HG03575 (cell line): ENCODE data around the gene ATXN2.

Experiments used
- ATAC-seq: cut with Tn5 transposase; IDR thresholded peaks from one replicate; pipeline ENCODE4 v1.9.1; 2021; ENCODE audit not compliant: unreplicated experiment, insufficient number of reproducible peaks, low FRiP score; ENCODE audit errors: extremely low read depth

ATXN2 gene

DNA sequence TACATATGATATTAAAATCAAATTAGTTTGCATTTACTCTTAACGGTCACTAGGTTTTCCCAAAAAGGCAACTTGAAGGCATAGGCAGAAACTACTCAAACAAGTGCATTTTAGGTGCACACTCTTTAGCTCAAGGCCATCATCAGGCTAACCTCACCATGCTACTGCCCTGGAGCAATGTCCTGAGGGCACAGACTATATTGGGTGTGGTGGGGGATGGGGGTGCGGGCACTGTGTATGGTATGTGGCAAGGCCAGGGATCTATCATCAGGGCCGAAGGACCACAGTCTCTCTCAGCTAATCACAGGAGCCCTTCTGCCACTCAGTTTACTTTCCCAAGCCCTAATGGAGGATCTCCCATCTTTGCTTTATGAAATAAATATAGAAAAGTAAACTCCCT is 141.5 kb downstream of the ATXN2 start:
- ATAC-seq = no peak

- ATAC-seq = no peak
Measured at GRCh38 chr12:111457071-111457470, 142.0 kb downstream of the ATXN2 start.

- no peak for ATAC-seq
Measured at GRCh38 chr12:111455448-111456320, 143.4 kb downstream of the ATXN2 start.

DNA sequence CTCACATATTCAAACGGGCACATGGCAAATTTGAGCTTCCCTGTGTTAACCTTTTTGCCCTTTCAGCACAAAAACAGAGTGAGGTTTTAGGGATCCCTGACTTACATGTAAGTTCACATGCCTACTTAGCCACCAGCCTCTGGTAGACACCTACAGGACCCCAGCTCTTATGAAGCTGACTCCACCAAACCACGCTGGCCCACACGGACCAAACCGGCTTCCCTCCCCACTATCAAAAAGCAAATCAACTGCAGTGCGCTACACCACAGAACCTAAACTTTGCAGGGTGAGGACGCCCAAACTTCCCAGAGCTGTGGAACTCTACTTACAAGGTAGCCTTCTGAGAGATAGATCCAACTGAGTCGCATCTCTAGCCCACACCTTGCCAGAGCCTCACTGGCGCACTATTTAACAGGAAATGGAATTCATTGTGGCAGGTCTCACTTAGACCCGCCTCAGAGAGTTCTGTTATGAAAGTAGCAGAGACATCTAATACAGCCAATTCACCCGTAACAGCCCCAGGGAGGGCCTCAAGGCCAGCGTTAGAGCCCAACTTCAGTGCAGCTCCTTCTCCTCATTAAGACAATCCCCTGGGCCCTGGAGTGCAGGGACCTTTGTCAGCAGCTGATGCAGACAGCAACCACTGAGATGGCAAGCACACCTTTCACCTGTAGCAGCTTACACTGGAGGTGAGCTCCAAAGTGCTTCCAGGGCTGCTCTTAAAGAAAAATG is 144.2 kb downstream of the ATXN2 start:
- no peak for ATAC-seq

- no peak for ATAC-seq
Measured at GRCh38 chr12:111454311-111454710, 144.8 kb downstream of the ATXN2 start.

GRCh38 chr12:111453071-111453989 is 145.8 kb downstream of the ATXN2 start:
- ATAC-seq = no peak

DNA sequence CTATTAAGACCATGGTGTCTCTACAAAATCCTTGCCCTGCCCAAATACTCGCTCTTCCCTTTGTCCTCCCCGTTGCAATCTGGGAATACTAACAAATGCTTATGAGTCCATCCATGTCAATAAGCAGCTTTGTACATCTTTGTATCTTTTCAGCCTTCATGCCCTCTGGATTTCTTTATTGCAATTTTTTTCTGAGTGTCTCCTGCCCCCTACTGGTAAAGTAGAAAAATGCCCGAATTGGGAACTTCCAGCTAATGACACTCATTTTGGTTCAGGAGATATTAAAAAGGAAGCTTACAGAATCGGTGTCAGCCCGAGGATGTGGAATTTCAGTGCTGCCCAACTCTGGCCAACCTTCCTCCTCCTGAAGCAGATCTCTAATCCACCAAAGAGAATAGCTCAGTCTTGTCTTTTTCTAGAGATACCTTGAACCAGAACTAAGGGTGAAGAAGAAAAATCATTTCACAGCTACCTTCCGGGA is 147.4 kb downstream of the ATXN2 start:
- ATAC-seq = no peak

DNA sequence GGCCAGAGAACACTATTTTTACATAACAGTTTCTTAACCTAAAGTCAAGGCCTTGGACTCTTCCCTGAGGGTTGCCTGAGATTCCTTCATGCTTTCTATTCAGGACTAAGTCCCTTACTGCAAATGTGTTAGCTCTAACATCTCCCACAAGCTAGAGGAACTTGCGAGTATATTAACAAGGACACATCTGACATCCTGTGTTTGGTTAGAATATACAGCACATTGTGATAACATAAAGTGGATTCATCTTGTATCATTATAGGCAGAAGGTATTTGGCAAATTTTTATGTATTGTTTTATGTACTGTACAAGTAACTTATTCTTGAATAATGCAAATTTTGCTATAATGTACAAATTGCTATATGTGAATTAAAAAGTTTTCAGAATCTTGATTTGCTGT is 147.9 kb downstream of the ATXN2 start:
- ATAC-seq = no peak

GRCh38 chr12:111450676-111451075 is 148.4 kb downstream of the ATXN2 start:
- no peak for ATAC-seq

GRCh38 chr12:111448846-111449790 is 150.0 kb downstream of the ATXN2 start:
- no peak for ATAC-seq

DNA sequence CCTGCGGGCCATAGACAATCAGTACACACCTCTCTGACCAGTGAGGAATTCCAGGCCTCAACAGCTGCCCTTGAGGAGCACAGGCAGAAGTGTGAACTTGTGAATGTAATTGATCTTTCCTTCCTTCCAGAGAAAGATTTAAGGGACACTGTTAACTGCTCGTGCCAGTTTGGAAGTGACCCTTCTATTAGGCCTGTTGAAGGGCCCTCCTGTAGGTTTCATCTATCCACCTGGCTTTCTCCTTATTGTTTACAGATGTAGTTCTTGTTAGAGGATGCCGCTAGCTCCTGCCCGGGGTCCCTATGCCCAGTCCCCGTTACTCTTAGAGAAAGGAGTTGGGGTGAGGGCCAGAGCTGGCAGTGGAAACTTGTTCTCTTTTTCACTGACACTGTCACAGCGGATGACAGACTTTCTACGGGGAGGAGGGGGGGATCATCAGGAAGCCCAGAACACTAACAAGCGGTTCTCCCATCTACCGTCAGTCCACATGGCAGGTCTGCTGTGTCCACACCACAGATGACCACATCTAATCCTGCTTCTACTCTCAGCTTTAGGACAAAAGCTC is 150.8 kb downstream of the ATXN2 start:
- no peak for ATAC-seq

DNA sequence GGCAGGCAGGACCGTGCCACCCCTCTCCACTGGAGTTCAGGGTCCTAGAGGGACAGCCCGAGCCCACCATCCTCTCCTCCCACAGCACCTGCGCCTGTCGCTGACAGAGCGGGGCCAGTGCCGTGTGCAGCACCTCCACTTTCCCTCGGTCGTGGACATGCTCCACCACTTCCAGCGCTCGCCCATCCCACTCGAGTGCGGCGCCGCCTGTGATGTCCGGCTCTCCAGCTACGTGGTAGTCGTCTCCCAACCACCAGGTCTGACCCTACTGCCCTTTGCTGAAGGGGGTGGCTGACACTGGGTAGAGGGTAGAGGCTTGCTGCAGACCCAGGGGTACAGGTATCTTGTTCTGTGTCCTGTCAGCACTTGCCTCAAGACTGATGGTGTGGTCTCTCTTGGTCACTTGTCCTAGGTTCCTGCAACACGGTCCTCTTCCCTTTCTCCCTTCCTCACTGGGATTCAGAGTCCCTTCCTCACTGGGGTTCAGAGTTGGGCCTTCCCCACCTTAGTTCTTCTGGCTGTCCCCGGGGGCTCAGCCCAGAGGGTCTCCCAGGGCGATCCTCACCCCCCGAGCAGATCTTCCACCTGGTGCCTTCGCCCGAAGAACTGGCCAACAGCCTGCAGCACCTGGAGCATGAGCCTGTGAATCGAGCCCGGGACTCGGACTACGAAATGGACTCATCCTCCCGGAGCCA is 151.4 kb downstream of the ATXN2 start:
- no peak for ATAC-seq

DNA sequence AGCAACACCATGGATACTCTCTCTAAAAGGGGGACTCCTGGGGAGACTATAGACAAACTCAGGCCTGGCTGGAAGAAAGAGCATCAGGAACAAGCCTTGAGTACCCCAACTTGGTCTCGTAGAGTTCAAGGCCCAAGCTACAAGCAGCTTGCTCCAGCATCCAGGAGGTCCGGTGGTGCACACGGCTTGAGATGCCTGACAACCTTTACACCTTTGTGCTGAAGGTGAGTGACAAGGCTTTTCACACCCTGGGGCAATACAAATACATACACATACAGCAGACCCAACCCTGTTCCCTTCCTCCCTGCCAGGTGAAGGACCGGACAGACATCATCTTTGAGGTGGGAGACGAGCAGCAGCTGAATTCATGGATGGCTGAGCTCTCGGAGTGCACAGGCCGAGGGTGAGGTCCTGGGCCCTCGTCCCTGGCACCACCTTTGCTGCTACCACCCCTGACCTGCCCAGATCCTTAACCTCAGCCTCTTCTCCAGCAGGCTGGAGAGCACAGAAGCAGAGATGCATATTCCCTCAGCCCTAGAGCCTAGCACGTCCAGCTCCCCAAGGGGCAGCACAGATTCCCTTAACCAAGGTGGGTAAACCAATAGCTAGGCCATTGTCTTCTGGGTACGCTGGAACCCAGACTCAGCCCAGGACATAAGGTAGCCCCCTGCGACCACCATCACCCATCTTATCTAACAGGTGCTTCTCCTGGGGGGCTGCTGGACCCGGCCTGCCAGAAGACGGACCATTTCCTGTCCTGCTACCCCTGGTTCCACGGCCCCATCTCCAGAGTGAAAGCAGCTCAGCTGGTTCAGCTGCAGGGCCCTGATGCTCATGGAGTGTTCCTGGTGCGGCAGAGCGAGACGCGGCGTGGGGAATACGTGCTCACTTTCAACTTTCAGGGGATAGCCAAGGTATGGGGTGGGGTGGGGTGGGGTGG is 152.2 kb downstream of the ATXN2 start:
- ATAC-seq = no peak

DNA sequence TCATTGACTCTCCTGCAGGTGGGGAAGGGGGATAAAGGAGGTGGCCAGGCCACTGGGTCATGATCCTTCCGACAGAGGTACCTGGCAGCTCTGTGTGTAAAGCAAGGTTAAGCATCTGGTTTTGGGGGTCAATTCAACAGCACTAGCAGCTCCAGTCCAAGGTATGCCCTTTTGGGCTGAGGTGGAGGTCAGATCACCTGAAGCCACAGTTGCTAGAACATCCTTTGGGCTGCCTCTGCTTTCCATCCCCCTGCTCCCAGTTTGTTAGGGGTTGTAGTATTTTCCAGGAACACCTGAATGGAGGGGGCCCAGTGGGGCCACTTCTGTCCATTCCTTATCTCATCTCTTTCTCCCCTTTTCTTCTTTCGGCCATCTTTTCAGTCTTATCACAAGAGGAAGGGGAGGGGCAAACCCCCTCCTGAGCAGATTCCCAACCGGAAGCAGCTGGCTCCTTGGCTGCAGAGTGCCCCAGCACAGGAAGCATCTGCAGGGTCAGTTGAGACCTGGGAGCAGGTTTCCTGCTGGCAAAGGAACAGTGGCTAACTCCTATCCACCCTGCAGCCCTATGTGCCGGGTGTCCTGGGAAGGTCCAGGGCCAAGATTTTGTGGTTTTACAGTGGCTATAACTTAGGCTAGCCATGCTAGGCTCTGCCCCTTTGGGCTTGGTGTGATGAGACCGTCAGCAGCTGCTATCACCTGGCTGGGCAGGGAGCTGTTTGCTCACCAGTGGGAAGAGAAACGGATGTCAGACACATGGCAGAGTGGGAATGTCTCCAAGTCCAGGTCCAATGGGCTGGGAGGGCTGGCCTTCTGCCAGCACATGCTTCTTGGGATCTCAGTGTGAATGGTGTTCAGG is 153.2 kb downstream of the ATXN2 start:
- ATAC-seq = no peak

DNA sequence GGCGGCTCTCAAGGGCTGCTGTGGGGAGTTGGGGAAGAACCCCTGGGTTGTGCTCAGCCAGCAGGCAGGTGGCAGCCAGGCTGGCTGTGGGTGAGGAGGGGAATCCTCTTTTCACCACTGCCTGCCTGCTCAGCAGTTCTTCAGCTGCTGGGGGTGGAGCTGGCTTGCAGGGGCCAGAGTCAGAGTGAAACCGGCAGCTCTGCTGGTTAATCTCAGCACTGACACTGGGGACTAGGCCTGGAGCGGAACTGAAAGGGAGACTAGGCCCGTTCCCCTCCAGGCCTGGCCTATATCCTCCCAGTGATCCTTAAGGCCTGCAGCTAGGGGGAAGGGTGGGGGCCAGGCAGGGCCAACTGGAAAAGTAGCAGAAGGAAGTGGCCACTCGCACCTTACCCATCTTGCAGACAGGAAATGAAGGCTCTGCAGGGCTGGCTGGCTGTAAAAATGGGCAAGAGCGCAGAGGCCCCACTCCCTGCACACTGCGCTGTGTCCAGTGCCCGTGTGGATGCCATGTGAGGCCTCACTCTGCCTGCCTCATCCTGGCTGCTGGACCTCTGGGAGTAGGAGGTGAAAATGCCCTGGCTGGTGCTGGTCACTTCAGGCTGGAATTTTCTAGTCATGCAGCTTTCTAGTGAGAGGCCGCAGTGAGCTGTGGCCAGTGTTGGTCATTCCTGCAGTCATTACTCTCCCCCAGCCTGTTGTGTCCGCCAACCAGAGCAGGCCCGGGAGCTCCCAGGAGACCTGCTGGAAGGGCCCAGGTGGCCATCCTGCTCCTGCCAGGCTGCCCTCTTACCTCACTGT is 154.0 kb downstream of the ATXN2 start:
- ATAC-seq = peak; percentile 47
